ENCODE results near the gene XXYLT1. TPM values are rescaled to one million over a fixed set of nuclear protein-coding genes. Genes with fewer than 3 reads are reported as not detected.

XXYLT1 gene
- total RNA-seq, 1 donor from 2014 or later: 10.0 TPM

- intact Hi-C loops (cut with micrococcal nuclease): no loop called here
Measured at GRCh38 chr3:195034101-195034500, 236.9 kb downstream of the XXYLT1 start.

GRCh38 chr3:195033531-195034091, 237.3 kb downstream of the XXYLT1 start:
- intact Hi-C loops (cut with micrococcal nuclease): no loop called here

- intact Hi-C loops (cut with micrococcal nuclease): no loop called here
Measured at GRCh38 chr3:195032955-195033354, 238.0 kb downstream of the XXYLT1 start.

- intact Hi-C loops (cut with micrococcal nuclease): no loop called here
Measured at GRCh38 chr3:195032106-195032759, 238.7 kb downstream of the XXYLT1 start.

GRCh38 chr3:195031574-195032003, 239.4 kb downstream of the XXYLT1 start:
- intact Hi-C loops (cut with micrococcal nuclease): no loop called here

GRCh38 chr3:195030791-195031321, 240.1 kb downstream of the XXYLT1 start:
- intact Hi-C loops (cut with micrococcal nuclease): no loop called here

- intact Hi-C loops (cut with micrococcal nuclease): no loop called here
Measured at GRCh38 chr3:195028877-195029606, 241.9 kb downstream of the XXYLT1 start.

GRCh38 chr3:195025884-195026200, 245.1 kb downstream of the XXYLT1 start:
- intact Hi-C loops (cut with micrococcal nuclease): no loop called here

- intact Hi-C loops (cut with micrococcal nuclease): no loop called here
Measured at GRCh38 chr3:195025056-195025883, 245.7 kb downstream of the XXYLT1 start.

- intact Hi-C loops (cut with micrococcal nuclease): no loop called here
Measured at GRCh38 chr3:195023989-195024388, 247.0 kb downstream of the XXYLT1 start.

- intact Hi-C loops (cut with micrococcal nuclease): no loop called here
Measured at GRCh38 chr3:195023576-195023975, 247.4 kb downstream of the XXYLT1 start.

- intact Hi-C loops (cut with micrococcal nuclease): no loop called here
Measured at GRCh38 chr3:195021692-195022091, 249.3 kb downstream of the XXYLT1 start.

- intact Hi-C loops (cut with micrococcal nuclease): no loop called here
Measured at GRCh38 chr3:195020921-195021320, 250.0 kb downstream of the XXYLT1 start.

- intact Hi-C loops (cut with micrococcal nuclease): no loop called here
Measured at GRCh38 chr3:195020185-195020584, 250.8 kb downstream of the XXYLT1 start.

GRCh38 chr3:195019335-195019734, 251.6 kb downstream of the XXYLT1 start:
- intact Hi-C loops (cut with micrococcal nuclease): no loop called here

Other genes starting within 250 kb of the XXYLT1 start
- 64.1 and 66.3 TPM in 2 replicates for gene ACAP2, start 171.9 kb upstream of the XXYLT1 start, total RNA-seq